ENCODE measurements around the gene POLA2.
"Not testable (repeated sequence)": the region's sequence is repeated elsewhere in the genome, so short reads cannot be mapped to it uniquely, and the experiment has no call there.

The POLA2 gene

GRCh38 chr11:65241692-65242091 lies 20.1 kb upstream of the POLA2 start:
- no peak for DNase-seq (ENCODE audit: low read depth in 2 of 2)

GRCh38 chr11:65242389-65242788 lies 19.4 kb upstream of the POLA2 start:
- DNase-seq (ENCODE audit: low read depth in 2 of 2) = no peak

GRCh38 chr11:65243797-65244196 lies 18.0 kb upstream of the POLA2 start:
- DNase-seq (ENCODE audit: low read depth in 2 of 2) = no peak

GRCh38 chr11:65245046-65245445 lies 16.7 kb upstream of the POLA2 start:
- not testable (repeated sequence) for DNase-seq (ENCODE audit: low read depth in 2 of 2)

GRCh38 chr11:65246506-65246905 lies 15.3 kb upstream of the POLA2 start:
- DNase-seq (ENCODE audit: low read depth in 2 of 2) = no peak

GRCh38 chr11:65248184-65248710 lies 13.5 kb upstream of the POLA2 start:
- DNase-seq (ENCODE audit: low read depth in 2 of 2) = not testable (repeated sequence)

GRCh38 chr11:65251476-65251875 lies 10.3 kb upstream of the POLA2 start:
- no peak for DNase-seq (ENCODE audit: low read depth in 2 of 2)

- DNase-seq (ENCODE audit: low read depth in 2 of 2) = no peak
These were observed 7.0 kb upstream of the POLA2 start for GRCh38 chr11:65254724-65255123.

- no peak for DNase-seq (ENCODE audit: low read depth in 2 of 2)
These were observed 2.8 kb upstream of the POLA2 start for GRCh38 chr11:65258988-65259387.

- no peak for DNase-seq (ENCODE audit: low read depth in 2 of 2)
These were observed 1.5 kb upstream of the POLA2 start for GRCh38 chr11:65260302-65260701.

GRCh38 chr11:65260756-65261590 lies 789 bp upstream of the POLA2 start:
- no peak for DNase-seq (ENCODE audit: low read depth in 2 of 2)

- no peak for DNase-seq (ENCODE audit: low read depth in 2 of 2)
These were observed 569 bp downstream of the POLA2 start for GRCh38 chr11:65262381-65262680.

GRCh38 chr11:65262776-65263175 lies 1.0 kb downstream of the POLA2 start:
- DNase-seq (ENCODE audit: low read depth in 2 of 2) = no peak

GRCh38 chr11:65264747-65265146 lies 3.0 kb downstream of the POLA2 start:
- not testable (repeated sequence) for DNase-seq (ENCODE audit: low read depth in 2 of 2)

GRCh38 chr11:65266210-65266609 lies 4.4 kb downstream of the POLA2 start:
- no peak for DNase-seq (ENCODE audit: low read depth in 2 of 2)

GRCh38 chr11:65274735-65275682 lies 13.2 kb downstream of the POLA2 start:
- DNase-seq (ENCODE audit: low read depth in 2 of 2) = peak; percentile 74 to 78

GRCh38 chr11:65275906-65276305 lies 14.1 kb downstream of the POLA2 start:
- no peak for DNase-seq (ENCODE audit: low read depth in 2 of 2)

- no peak for DNase-seq (ENCODE audit: low read depth in 2 of 2)
These were observed 16.0 kb downstream of the POLA2 start for GRCh38 chr11:65277631-65278277.

- no peak for DNase-seq (ENCODE audit: low read depth in 2 of 2)
These were observed 16.6 kb downstream of the POLA2 start for GRCh38 chr11:65278356-65278755.

GRCh38 chr11:65279279-65279678 lies 17.5 kb downstream of the POLA2 start:
- no peak for DNase-seq (ENCODE audit: low read depth in 2 of 2)

- peak; percentile 80 to 83 for DNase-seq (ENCODE audit: low read depth in 2 of 2)
These were observed 18.1 kb downstream of the POLA2 start for GRCh38 chr11:65279741-65280440.
